HepG2 (cell line): ENCODE data around the gene TPRG1L. TPM values are rescaled to one million over a fixed set of nuclear protein-coding genes. Genes with fewer than 3 reads are reported as not detected.

Source experiments
- ATAC-seq: fragments of 200-7000 bp; cut with Tn5 transposase; 3 replicates; pipeline ENCODE4 v1.9.1; 2020; ENCODE audit warnings: mild to moderate bottlenecking, moderate library complexity
- BruUV-seq: library from RNA; stranded (reverse); fragments of 400-500 nt; replicated peaks from 2 replicates; lab custom pipeline; 2021; lab: Mats Ljungman, UMichigan
- CTCF ChIA-PET: fragments of 300-600 bp; formaldehyde crosslinking; extraction: SDS; loops from one replicate; lab custom pipeline; 2021; ENCODE audit warnings: low total read pairs, inconsistent platforms, low intra/inter-chr PET ratio; lab: Yijun Ruan, JAX
- POLR2A ChIA-PET: fragments of 350-600 bp; sonication (Branson Sonifier 250); formaldehyde crosslinking; loops from one replicate; lab custom pipeline; 2020; ENCODE audit warnings: antibody characterized with exemption, inconsistent platforms; lab: Yijun Ruan, JAX
- DNase-seq: peaks from one replicate; pipeline ENCODE4 v3.0.0-alpha.2; 2015; ENCODE audit warnings: low spot score
- FAIRE-seq: peaks from 3 replicates; lab custom pipeline; 2011; peaks lifted over from hg19 to GRCh38; lab: Jason Lieb, UNC
- H2AFZ ChIP-seq: one replicate; pipeline ENCODE4 v1.6.1; 2011; ENCODE audit warnings: low read length, inconsistent platforms
- H3K27ac ChIP-seq: fragments of 300-600 bp; 3 replicates; pipeline ENCODE4 v1.8.0; 2011; ENCODE audit warnings: mixed run types, mild to moderate bottlenecking, mixed read lengths, low read length, inconsistent platforms; ENCODE audit not compliant: insufficient read depth; ENCODE audit errors: extremely low read length
- H3K27me3 ChIP-seq, 2 experiments: fragments of 200-600 bp in 1 of 2; 2 replicates in 1 of 2; 3 replicates in 1 of 2; pipeline versions ENCODE4 v1.6.0 to v1.8.0; 2011; ENCODE audit warnings: low read length in 2 of 2, mild to moderate bottlenecking in 2 of 2, moderate library complexity in 2 of 2, inconsistent platforms in 1 of 2; ENCODE audit not compliant: insufficient read depth in 2 of 2, control insufficient read depth in 1 of 2
- H3K36me3 ChIP-seq, 2 experiments: fragments of 200-600 bp in 1 of 2; replicated peaks in 1 of 2; 2 replicates in 1 of 2; 3 replicates in 1 of 2; pipeline versions ENCODE4 v1.5.1 to v1.8.0; 2011; ENCODE audit warnings: low read length in 2 of 2, inconsistent platforms in 1 of 2; ENCODE audit not compliant: insufficient read depth in 2 of 2, control insufficient read depth in 1 of 2
- H3K4me1 ChIP-seq: 2 replicates; pipeline ENCODE4 v1.5.1; 2012; ENCODE audit warnings: low read length, inconsistent platforms; ENCODE audit not compliant: insufficient read depth
- H3K4me2 ChIP-seq: 2 replicates; pipeline ENCODE4 v1.6.0; 2011; ENCODE audit warnings: low read depth, low read length, inconsistent platforms
- H3K4me3 ChIP-seq, 3 experiments: fragments of 200-600 bp in 1 of 3; sonication (generic), shearing (Covaris generic) in 1 of 3; replicated peaks in 1 of 3; 2 replicates each; pipeline ENCODE4 v1.5.1; 2011 to 2016; ENCODE audit warnings: low read length in 3 of 3, inconsistent platforms in 2 of 3, low read depth in 2 of 3, mild to moderate bottlenecking in 2 of 3, control low read depth in 1 of 3, mixed read lengths in 1 of 3; ENCODE audit not compliant: insufficient read depth in 1 of 3
- H3K79me2 ChIP-seq: one replicate; pipeline ENCODE4 v1.6.1; 2011; ENCODE audit warnings: low read length, inconsistent platforms; ENCODE audit not compliant: insufficient read depth
- H3K9ac ChIP-seq: 2 replicates; pipeline ENCODE4 v1.6.0; 2011; ENCODE audit warnings: mild to moderate bottlenecking, low read depth, low read length, inconsistent platforms; ENCODE audit not compliant: insufficient read depth
- H3K9me3 ChIP-seq: 2 replicates; pipeline ENCODE4 v1.5.1; 2012; ENCODE audit warnings: mild to moderate bottlenecking, low read length
- H4K20me1 ChIP-seq: 2 replicates; pipeline ENCODE4 v1.6.0; 2011; ENCODE audit warnings: inconsistent platforms, mild to moderate bottlenecking, low read length, moderate library complexity; ENCODE audit not compliant: insufficient read depth
- ATRX ChIP-seq: sonication (generic); formaldehyde crosslinking; IDR thresholded peaks from 2 replicates; pipeline ENCODE4 v1.4.0; 2020; ENCODE audit warnings: missing genetic modification reagents, borderline replicate concordance
- FIP1L1 ChIP-seq: fragments of 200-400 bp; formaldehyde crosslinking; IDR thresholded peaks from 2 replicates; pipeline ENCODE4 v1.6.1; 2018; ENCODE audit warnings: low read depth, mild to moderate bottlenecking, low read length, moderate library complexity, borderline replicate concordance; ENCODE audit not compliant: insufficient read depth
- GATAD2A ChIP-seq: IDR thresholded peaks from 2 replicates; pipeline ENCODE4 v1.6.1; 2016
- IKZF4 ChIP-seq: sonication (generic); formaldehyde crosslinking; IDR thresholded peaks from 2 replicates; pipeline ENCODE4 v1.5.1; 2020; ENCODE audit warnings: borderline replicate concordance, mild to moderate bottlenecking, low read depth, missing genetic modification reagents; ENCODE audit errors: not compliant biosample characterization
- NFIC ChIP-seq: IDR thresholded peaks from 2 replicates; pipeline ENCODE4 v1.6.1; 2012; ENCODE audit warnings: mild to moderate bottlenecking, low read length, inconsistent platforms
- NFKBIZ ChIP-seq: IDR thresholded peaks from 2 replicates; pipeline ENCODE4 v1.6.1; 2018; ENCODE audit warnings: missing genetic modification reagents, missing compliant biosample characterization
- SOX13 ChIP-seq, 3 experiments: fragments of 450-650 bp in 1 of 3; sonication (generic) in 1 of 3; formaldehyde crosslinking in 1 of 3; IDR thresholded peaks in 2 of 3; conservative IDR thresholded peaks in 1 of 3; 2 replicates each; pipeline versions ENCODE4 v1.5.0 to v1.6.1; 2016 to 2020; ENCODE audit warnings: antibody characterized with exemption in 1 of 3, mild to moderate bottlenecking in 1 of 3, missing compliant biosample characterization in 1 of 3, missing genetic modification reagents in 1 of 3, moderate library complexity in 1 of 3
- TP53 ChIP-seq: sonication (generic); formaldehyde crosslinking; conservative IDR thresholded peaks from 2 replicates; pipeline ENCODE4 v1.4.0; 2020; ENCODE audit warnings: missing genetic modification reagents
- ZNF256 ChIP-seq: sonication (generic); formaldehyde crosslinking; conservative IDR thresholded peaks from 2 replicates; pipeline ENCODE4 v1.4.0; 2020; ENCODE audit warnings: missing genetic modification reagents
- ZNF263 ChIP-seq: sonication (generic); formaldehyde crosslinking; IDR thresholded peaks from 2 replicates; pipeline ENCODE4 v1.4.0; 2020; ENCODE audit warnings: missing genetic modification reagents
- ZNF317 ChIP-seq: sonication (generic); formaldehyde crosslinking; IDR thresholded peaks from 2 replicates; pipeline ENCODE4 v1.5.0; 2020; ENCODE audit warnings: mild to moderate bottlenecking, missing genetic modification reagents
- ZNF441 ChIP-seq: sonication (generic); formaldehyde crosslinking; IDR thresholded peaks from 2 replicates; pipeline ENCODE4 v1.7.0; 2021; ENCODE audit warnings: missing genetic modification reagents, borderline replicate concordance
- ZNF451 ChIP-seq: sonication (generic); formaldehyde crosslinking; IDR thresholded peaks from 2 replicates; pipeline ENCODE4 v1.5.0; 2020; ENCODE audit warnings: mild to moderate bottlenecking, missing genetic modification reagents
- ZNF563 ChIP-seq: sonication (generic); formaldehyde crosslinking; IDR thresholded peaks from 2 replicates; pipeline ENCODE4 v1.8.0; 2022; ENCODE audit warnings: mild to moderate bottlenecking, moderate library complexity, missing genetic modification reagents
- WGBS: methylation state at CpG from one replicate; pipeline ENCODE4 v1.1.6; 2017; ENCODE audit warnings: low lambda C conversion rate; 5-methylcytosine and 5-hydroxymethylcytosine counted together
- in situ Hi-C: cut with HindIII; loops from 2 replicates; pipeline ENCODE4 v1.10.0; 2017; ENCODE audit warnings: low pct_unique_long_range_greater_than_20kb; ENCODE audit not compliant: extremely low pct_ligation_motif_present
- intact Hi-C: fragments of 100-400 bp; cut with micrococcal nuclease; formaldehyde crosslinking; loops from one replicate; pipeline ENCODE4 v1.10.0; 2022; ENCODE audit not compliant: unreplicated experiment
- polyA plus RNA-seq, 8 experiments: library from polyadenylated mRNA; depleted of rRNA in 3 of 8; stranded (reverse) in 7 of 8; unstranded in 1 of 8; fragments of >200 nt; fragmentation: Illumina TruSeq in 4 of 8; extraction: Trizol in 4 of 8; gene quantifications; 2 replicates each; pipeline versions ENCODE4 v1.2.1 to v1.2.3, GENCODE V29; 2011 to 2016; ENCODE audit warnings: low read depth in 4 of 8, missing spikeins in 1 of 8, mixed read lengths in 1 of 8; ENCODE audit not compliant: insufficient read depth in 1 of 8
- total RNA-seq, 5 experiments: library from RNA; depleted of rRNA; stranded (reverse); fragments of >200 nt; fragmentation: Illumina TruSeq; extraction: Trizol; gene quantifications; 2 replicates each; pipeline ENCODE4 v1.2.3, GENCODE V29; 2016; ENCODE audit warnings: low read depth in 1 of 5
- TF ChIP-seq, protein P1 (sequence below): sonication (generic); formaldehyde crosslinking; IDR thresholded peaks from 2 replicates; pipeline ENCODE4 v1.4.0; 2020; ENCODE audit warnings: low read depth, missing genetic modification reagents
- TF ChIP-seq, protein P2 (sequence below): sonication (generic); formaldehyde crosslinking; IDR thresholded peaks from 2 replicates; pipeline ENCODE4 v1.9.0; 2021; ENCODE audit warnings: missing genetic modification reagents, mild to moderate bottlenecking, borderline replicate concordance

TPRG1L gene
- total and polyA plus RNA-seq, 2 of the 13 experiments (the other 11 are each of a cell fraction or from before 2014, with no cell fraction given) = 21.3 to 37.4 TPM

DNA sequence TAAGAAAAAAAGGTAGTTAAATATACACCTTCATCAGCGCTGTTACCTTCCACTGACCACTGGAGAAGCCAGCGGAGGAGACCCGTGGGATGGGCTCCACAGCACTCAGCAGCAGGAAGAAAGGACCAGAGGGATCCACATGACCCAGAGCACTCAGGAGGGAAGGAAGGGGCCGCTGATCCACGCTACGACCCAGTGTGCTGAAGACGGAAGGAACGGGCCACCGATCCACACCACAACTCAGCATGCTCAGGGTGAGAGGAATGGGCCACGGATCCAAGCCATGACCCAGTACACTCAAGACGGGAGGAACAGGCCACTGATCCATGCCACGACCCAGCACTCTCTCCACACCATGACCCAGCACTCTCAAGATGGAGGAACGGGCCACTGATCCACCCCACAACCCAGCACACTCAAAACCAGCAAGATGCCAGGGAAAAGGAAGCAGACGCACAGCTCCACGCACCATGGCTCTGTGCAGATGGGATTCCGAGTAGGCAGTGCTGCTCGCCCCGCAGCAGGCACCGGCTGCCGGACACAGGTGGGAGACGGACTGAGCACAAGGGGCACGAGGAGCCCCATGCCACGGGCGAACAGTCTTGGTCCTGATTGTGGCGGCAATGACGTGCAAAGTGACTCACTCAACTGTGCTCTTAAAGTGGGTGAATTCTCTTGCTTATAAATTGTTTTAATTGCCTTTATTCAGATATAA, 16.4 kb downstream of the TPRG1L start (continued):
- TF ChIP-seq ATRX (no peak), ZNF263 (CRISPR knock-in tag) (no peak), ZNF451 (CRISPR knock-in tag) (no peak), ZNF256 (CRISPR knock-in tag) (no peak), NFIC (no peak), TP53 (CRISPR knock-in tag) (no peak), ZNF563 (CRISPR knock-in tag) (no peak), GATAD2A (CRISPR knock-in tag) (no peak)
- TF ChIP-seq, protein P1, sequence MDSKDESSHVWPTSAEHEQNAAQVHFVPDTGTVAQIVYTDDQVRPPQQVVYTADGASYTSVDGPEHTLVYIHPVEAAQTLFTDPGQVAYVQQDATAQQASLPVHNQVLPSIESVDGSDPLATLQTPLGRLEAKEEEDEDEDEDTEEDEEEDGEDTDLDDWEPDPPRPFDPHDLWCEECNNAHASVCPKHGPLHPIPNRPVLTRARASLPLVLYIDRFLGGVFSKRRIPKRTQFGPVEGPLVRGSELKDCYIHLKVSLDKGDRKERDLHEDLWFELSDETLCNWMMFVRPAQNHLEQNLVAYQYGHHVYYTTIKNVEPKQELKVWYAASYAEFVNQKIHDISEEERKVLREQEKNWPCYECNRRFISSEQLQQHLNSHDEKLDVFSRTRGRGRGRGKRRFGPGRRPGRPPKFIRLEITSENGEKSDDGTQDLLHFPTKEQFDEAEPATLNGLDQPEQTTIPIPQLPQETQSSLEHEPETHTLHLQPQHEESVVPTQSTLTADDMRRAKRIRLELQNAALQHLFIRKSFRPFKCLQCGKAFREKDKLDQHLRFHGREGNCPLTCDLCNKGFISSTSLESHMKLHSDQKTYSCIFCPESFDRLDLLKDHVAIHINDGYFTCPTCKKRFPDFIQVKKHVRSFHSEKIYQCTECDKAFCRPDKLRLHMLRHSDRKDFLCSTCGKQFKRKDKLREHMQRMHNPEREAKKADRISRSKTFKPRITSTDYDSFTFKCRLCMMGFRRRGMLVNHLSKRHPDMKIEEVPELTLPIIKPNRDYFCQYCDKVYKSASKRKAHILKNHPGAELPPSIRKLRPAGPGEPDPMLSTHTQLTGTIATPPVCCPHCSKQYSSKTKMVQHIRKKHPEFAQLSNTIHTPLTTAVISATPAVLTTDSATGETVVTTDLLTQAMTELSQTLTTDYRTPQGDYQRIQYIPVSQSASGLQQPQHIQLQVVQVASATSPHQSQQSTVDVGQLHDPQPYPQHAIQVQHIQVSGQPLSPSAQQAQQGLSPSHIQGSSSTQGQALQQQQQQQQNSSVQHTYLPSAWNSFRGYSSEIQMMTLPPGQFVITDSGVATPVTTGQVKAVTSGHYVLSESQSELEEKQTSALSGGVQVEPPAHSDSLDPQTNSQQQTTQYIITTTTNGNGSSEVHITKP (CRISPR knock-in tag) = no peak

GRCh38 chr1:3641816-3642215, 17.0 kb downstream of the TPRG1L start:
- 98% methylated on average over 11 of the region's 11 CpGs for WGBS
- no peak overlapping the region for H3K27ac ChIP-seq
- no peak overlapping the region for H3K9ac ChIP-seq
- H3K4me2 ChIP-seq = no peak overlapping the region
- no peak for ATAC-seq
- H3K4me1 ChIP-seq = no peaks in the 10 kb centered on the region
- H4K20me1 ChIP-seq = no peaks in the 10 kb centered on the region
- in situ Hi-C loops = no loop called here
- CTCF ChIA-PET = no interaction called here
- intact Hi-C loops = no loop called here
- DNase-seq = no peak
- H3K4me3 ChIP-seq = no peak overlapping the region
- no peak overlapping the region for H2AFZ ChIP-seq
- peaks cover 7 to 34% of the 10 kb centered on the region in 2 experiments; a peak in 4 of 5 replicates for H3K36me3 ChIP-seq
- H3K9me3 ChIP-seq = no peaks in the 10 kb centered on the region
- H3K27me3 ChIP-seq = no peaks in the 10 kb centered on the region
- BruUV-seq = no TSS peak
- H3K79me2 ChIP-seq = no peaks in the 10 kb centered on the region
- no peak for FAIRE-seq
- POLR2A ChIA-PET = no interaction called here
- TF ChIP-seq, protein P2, sequence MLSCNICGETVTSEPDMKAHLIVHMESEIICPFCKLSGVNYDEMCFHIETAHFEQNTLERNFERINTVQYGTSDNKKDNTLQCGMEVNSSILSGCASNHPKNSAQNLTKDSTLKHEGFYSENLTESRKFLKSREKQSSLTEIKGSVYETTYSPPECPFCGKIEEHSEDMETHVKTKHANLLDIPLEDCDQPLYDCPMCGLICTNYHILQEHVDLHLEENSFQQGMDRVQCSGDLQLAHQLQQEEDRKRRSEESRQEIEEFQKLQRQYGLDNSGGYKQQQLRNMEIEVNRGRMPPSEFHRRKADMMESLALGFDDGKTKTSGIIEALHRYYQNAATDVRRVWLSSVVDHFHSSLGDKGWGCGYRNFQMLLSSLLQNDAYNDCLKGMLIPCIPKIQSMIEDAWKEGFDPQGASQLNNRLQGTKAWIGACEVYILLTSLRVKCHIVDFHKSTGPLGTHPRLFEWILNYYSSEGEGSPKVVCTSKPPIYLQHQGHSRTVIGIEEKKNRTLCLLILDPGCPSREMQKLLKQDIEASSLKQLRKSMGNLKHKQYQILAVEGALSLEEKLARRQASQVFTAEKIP (CRISPR knock-in tag) = no peak
- TF ChIP-seq FIP1L1 = no peak
- no peak for TF ChIP-seq IKZF4 (CRISPR knock-in tag)
- TF ChIP-seq NFKBIZ (CRISPR knock-in tag) = no peak
- TF ChIP-seq SOX13 (IDR thresholded peaks at IDR 0.05) = no peak
- TF ChIP-seq SOX13 (CRISPR knock-in tag; conservative IDR thresholded peaks at IDR 0.05 in 1 of 2, IDR thresholded peaks at IDR 0.05 in 1 of 2) = no peak
- no peak for TF ChIP-seq ZNF441 (CRISPR knock-in tag)
- TF ChIP-seq ZNF317 (CRISPR knock-in tag) = no peak
